ENCODE results near the gene CDK10.

Gene CDK10

DNA sequence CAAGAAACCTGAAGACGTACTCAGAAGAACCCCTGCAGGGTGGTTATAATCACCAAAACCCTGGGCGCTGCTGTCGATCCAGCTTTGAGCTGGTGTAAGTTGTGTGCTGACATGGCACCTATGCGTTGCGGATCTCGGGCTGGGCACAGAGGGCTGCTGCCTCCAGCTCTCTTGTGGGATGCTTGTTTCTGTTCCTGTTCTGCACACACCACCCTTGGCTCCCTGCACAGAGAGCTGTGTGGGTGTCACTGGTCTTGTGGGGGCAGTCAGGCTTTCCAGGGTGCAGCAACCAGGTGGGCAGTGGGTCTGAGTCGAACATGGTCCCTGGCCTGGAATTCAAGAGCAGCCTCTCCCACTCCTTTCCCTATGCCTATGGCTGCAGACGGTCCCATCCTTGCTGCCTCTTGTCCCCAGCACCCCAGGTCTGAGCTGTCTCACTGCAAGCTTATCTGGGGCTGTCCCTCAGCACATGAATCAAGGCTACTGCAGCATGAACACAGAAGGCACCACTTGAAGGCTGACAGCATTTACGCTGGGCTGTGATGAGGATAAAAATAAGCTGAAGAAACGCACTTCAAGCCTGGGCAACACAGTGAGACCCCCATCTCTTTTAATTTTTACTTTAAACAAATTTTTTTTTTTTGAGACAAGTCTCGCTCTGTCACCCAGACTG, 55.0 kb downstream of the CDK10 start:
- Histone ChIP-seq H3F3A (ENCODE audit: control insufficient read depth, insufficient read depth) (0 out of 2 replicates have a peak, but pooled peaks cover 4% of the 10 kb centered on the region), H3K9me2 (replicated peaks; ENCODE audit: control insufficient read depth, low read length) (no peaks in the 10 kb centered on the region), H3K4me2 (ENCODE audit: low read length) (no peak overlapping the region), H3K4me3 (ENCODE audit: low read length) (no peak overlapping the region), H3K79me2 (ENCODE audit: control insufficient read depth, low read length) (peaks cover 24% of the 10 kb centered on the region), H3K4me1 (ENCODE audit: control insufficient read depth, low read length) (no peaks in the 10 kb centered on the region), H4K20me1 (ENCODE audit: control insufficient read depth, insufficient read depth, low read depth, low read length) (peaks cover 10% of the 10 kb centered on the region), H3K9me3 (ENCODE audit: control insufficient read depth, insufficient read depth, low read length) (no peaks in the 10 kb centered on the region), H3K36me3 (ENCODE audit: control insufficient read depth, low read length) (peaks cover 94% of the 10 kb centered on the region), H3K27ac (ENCODE audit: low read depth, low read length) (no peak overlapping the region), H3K27me3 (ENCODE audit: control insufficient read depth, low read length) (no peaks in the 10 kb centered on the region)
- TF ChIP-seq CTCF (IDR thresholded peaks at IDR 0.05; ENCODE audit: low read depth, low read length, poor library complexity, severe bottlenecking), result no peak
- TF ChIP-seq EZH2phosphoT487 (IDR thresholded peaks at IDR 0.05; ENCODE audit: borderline replicate concordance, low read length), result no peak

GRCh38 chr16:89742948-89743347, 56.5 kb downstream of the CDK10 start:
- peaks cover 92% of the 10 kb centered on the region for H3K36me3 ChIP-seq (ENCODE audit: control insufficient read depth, low read length)
- peaks cover 13% of the 10 kb centered on the region for H3K79me2 ChIP-seq (ENCODE audit: control insufficient read depth, low read length)
- 0 out of 2 replicates have a peak, but pooled peaks cover 4% of the 10 kb centered on the region for H3F3A ChIP-seq (ENCODE audit: control insufficient read depth, insufficient read depth)
- H3K4me1 ChIP-seq (ENCODE audit: control insufficient read depth, low read length), result no peaks in the 10 kb centered on the region
- no peak overlapping the region for H3K4me2 ChIP-seq (ENCODE audit: low read length)
- no peaks in the 10 kb centered on the region for H3K9me3 ChIP-seq (ENCODE audit: control insufficient read depth, insufficient read depth, low read length)
- H3K27ac ChIP-seq (ENCODE audit: low read depth, low read length), result no peak overlapping the region
- H3K27me3 ChIP-seq (ENCODE audit: control insufficient read depth, low read length), result no peaks in the 10 kb centered on the region
- H4K20me1 ChIP-seq (ENCODE audit: control insufficient read depth, insufficient read depth, low read depth, low read length), result no peaks in the 10 kb centered on the region; the same call in 1 of the 2 replicates
- TF ChIP-seq EZH2phosphoT487 (IDR thresholded peaks at IDR 0.05; ENCODE audit: borderline replicate concordance, low read length) (no peak), CTCF (IDR thresholded peaks at IDR 0.05; ENCODE audit: low read depth, low read length, poor library complexity, severe bottlenecking) (no peak)
- H3K9me2 ChIP-seq (replicated peaks; ENCODE audit: control insufficient read depth, low read length), result no peaks in the 10 kb centered on the region
- no peak overlapping the region for H3K4me3 ChIP-seq (ENCODE audit: low read length)

GRCh38 chr16:89744813-89745212, 58.3 kb downstream of the CDK10 start:
- no peaks in the 10 kb centered on the region for H4K20me1 ChIP-seq (ENCODE audit: control insufficient read depth, insufficient read depth, low read depth, low read length)
- H3K79me2 ChIP-seq (ENCODE audit: control insufficient read depth, low read length), result no peaks in the 10 kb centered on the region
- no peak for TF ChIP-seq CTCF (IDR thresholded peaks at IDR 0.05; ENCODE audit: low read depth, low read length, poor library complexity, severe bottlenecking)
- no peak for TF ChIP-seq EZH2phosphoT487 (IDR thresholded peaks at IDR 0.05; ENCODE audit: borderline replicate concordance, low read length)
- H3K27ac ChIP-seq (ENCODE audit: low read depth, low read length), result no peak overlapping the region
- no peaks in the 10 kb centered on the region for H3K9me3 ChIP-seq (ENCODE audit: control insufficient read depth, insufficient read depth, low read length)
- no peaks in the 10 kb centered on the region for H3K9me2 ChIP-seq (replicated peaks; ENCODE audit: control insufficient read depth, low read length)
- peaks cover 92% of the 10 kb centered on the region for H3K36me3 ChIP-seq (ENCODE audit: control insufficient read depth, low read length)
- no peak overlapping the region for H3K4me3 ChIP-seq (ENCODE audit: low read length)
- H3F3A ChIP-seq (ENCODE audit: control insufficient read depth, insufficient read depth), result 0 out of 2 replicates have a peak, but pooled peaks cover 4% of the 10 kb centered on the region
- no peak overlapping the region for H3K4me2 ChIP-seq (ENCODE audit: low read length)
- H3K4me1 ChIP-seq (ENCODE audit: control insufficient read depth, low read length), result no peaks in the 10 kb centered on the region
- no peaks in the 10 kb centered on the region for H3K27me3 ChIP-seq (ENCODE audit: control insufficient read depth, low read length)
